C4-2B (cell line): Measurements from ENCODE around the gene KPNA1.
"Not testable (repeated sequence)": the region's sequence is repeated elsewhere in the genome, so short reads cannot be mapped to it uniquely, and the experiment has no call there.

ENCODE experiments used
- CTCF ChIP-seq: fragments of 450-650 bp; conservative IDR thresholded peaks from 2 replicates; pipeline ENCODE4 v1.5.1; 2017; ENCODE audit warnings: mild to moderate bottlenecking
- ZFX ChIP-seq: fragments of 450-650 bp; IDR thresholded peaks from 2 replicates; pipeline ENCODE4 v1.6.1; 2017

DNA sequence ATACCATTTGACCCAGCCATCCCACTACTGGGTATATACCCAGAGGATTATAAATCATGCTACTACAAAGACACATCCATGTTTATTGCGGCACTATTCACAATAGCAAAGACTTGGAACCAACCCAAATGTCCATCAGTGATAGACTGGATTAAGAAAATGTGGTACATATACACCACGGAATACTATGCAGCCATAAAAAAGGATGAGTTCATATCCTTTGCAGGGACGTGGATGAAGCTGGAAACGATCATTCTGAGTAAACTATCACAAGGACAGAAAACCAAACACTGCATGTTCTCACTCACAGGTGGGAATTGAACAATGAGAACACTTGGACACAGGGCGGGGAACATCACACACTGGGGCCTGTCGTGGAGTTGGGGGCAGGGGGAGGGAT lies 66.5 kb downstream of the KPNA1 start:
- TF ChIP-seq CTCF, ZFX: not testable (repeated sequence)
